ENCODE results near the gene LYVE1. TPM values are rescaled to one million over a fixed set of nuclear protein-coding genes. Genes with fewer than 3 reads are reported as not detected.

LYVE1 gene
- total RNA-seq, 2 experiments from 2014 or later, result not detected

- DNase-seq, result no peak
- CTCF ChIA-PET, result interaction anchor here (0.6 to 1.4 kb wide), 2 partner anchors 35 to 222 kb away, joined by 3 read pairs; no protein-coding TSS in a partner anchor
- H3K36me3 Mint-ChIP-seq (ENCODE audit: low read depth), result peaks cover 6% of the 10 kb centered on the region
- H3K4me3 Mint-ChIP-seq, result no peak overlapping the region
- H3K27ac Mint-ChIP-seq, result no peak overlapping the region
- no peaks in the 10 kb centered on the region for H3K9me3 Mint-ChIP-seq
- no peaks in the 10 kb centered on the region for H3K4me1 Mint-ChIP-seq (ENCODE audit: low read depth)
- no peaks in the 10 kb centered on the region for H3K27me3 Mint-ChIP-seq (ENCODE audit: low read depth)
- intact Hi-C loops (cut with micrococcal nuclease), result loop anchor here (5.0 kb wide), 1 partner anchor 138 kb away; no protein-coding TSS in a partner anchor
These were observed 53.8 kb downstream of the LYVE1 start for GRCh38 chr11:10514709-10515108.

- Mint-ChIP-seq H3K27me3 (ENCODE audit: low read depth) (no peaks in the 10 kb centered on the region), H3K4me3 (no peak overlapping the region), H3K9me3 (no peaks in the 10 kb centered on the region), H3K4me1 (ENCODE audit: low read depth) (no peaks in the 10 kb centered on the region), H3K27ac (no peak overlapping the region), H3K36me3 (ENCODE audit: low read depth) (peaks cover 6% of the 10 kb centered on the region)
- no peak for DNase-seq
- intact Hi-C loops (cut with micrococcal nuclease), result loop anchor here (5.0 kb wide), 1 partner anchor 138 kb away; no protein-coding TSS in a partner anchor
- CTCF ChIA-PET, result interaction anchor here (0.6 kb wide), 1 partner anchor 34 kb away, joined by 3 read pairs; no protein-coding TSS in a partner anchor
These were observed 54.3 kb downstream of the LYVE1 start for GRCh38 chr11:10514202-10514601.

GRCh38 chr11:10511181-10511621 is 57.3 kb downstream of the LYVE1 start:
- no peak for DNase-seq
- CTCF ChIA-PET, result interaction anchor here (0.9 kb wide), 1 partner anchor 142 kb away, joined by 4 read pairs; no protein-coding TSS in a partner anchor
- Mint-ChIP-seq H3K27ac (no peak overlapping the region), H3K4me1 (ENCODE audit: low read depth) (no peaks in the 10 kb centered on the region), H3K36me3 (ENCODE audit: low read depth) (peaks cover 1% of the 10 kb centered on the region), H3K4me3 (no peak overlapping the region), H3K27me3 (ENCODE audit: low read depth) (no peaks in the 10 kb centered on the region), H3K9me3 (no peaks in the 10 kb centered on the region)
- intact Hi-C loops (cut with micrococcal nuclease), result loop anchor here (5.0 kb wide), 1 partner anchor 141 kb away; no protein-coding TSS in a partner anchor

Other genes with a start within 250 kb of the LYVE1 start
- gene AMPD3, start 113.4 kb downstream of the LYVE1 start, total RNA-seq, result 10 to 100 TPM; 11.5 to 13.0 TPM
- 10 to 100 TPM; 20.9 to 21.8 TPM for gene RNF141, start 27.5 kb downstream of the LYVE1 start, total RNA-seq
- gene IRAG1, start 125.1 kb upstream of the LYVE1 start, total RNA-seq, result not detected
- 10 to 100 TPM; 28.7 to 29.7 TPM for gene CTR9, start 182.6 kb upstream of the LYVE1 start, total RNA-seq
- 100 to 1,000 TPM; 640 to 734 TPM for gene EIF4G2, start 240.3 kb upstream of the LYVE1 start, total RNA-seq

Measured in activated naive CD4-positive, alpha-beta T cell treated with anti-CD3 and anti-CD28 coated beads for 36 hours (primary cell).